Peyer's patch (tissue), 4 donors: ENCODE measurements around the gene MIEN1. TPM values are rescaled to one million over a fixed set of nuclear protein-coding genes. Genes with fewer than 3 reads are reported as not detected.
"Not testable (repeated sequence)": the region's sequence is repeated elsewhere in the genome, so short reads cannot be mapped to it uniquely, and the experiment has no call there.

Source experiments
- DNase-seq, 3 donors: peaks; one replicate each; pipeline ENCODE4 v3.0.0-alpha.2; 2017 to 2019
- H3K27ac ChIP-seq, 4 donors: fragments of 200-600 bp; sonication (generic); one replicate each; pipeline ENCODE4 v1.5.1; 2016 to 2019
- H3K27me3 ChIP-seq, 2 donors: fragments of 200-600 bp; sonication (generic); one replicate each; pipeline ENCODE4 v1.5.1; 2019
- H3K36me3 ChIP-seq, 3 donors: fragments of 200-600 bp; sonication (generic); one replicate each; pipeline ENCODE4 v1.5.1; 2016 to 2019
- H3K4me1 ChIP-seq, 4 donors: fragments of 200-600 bp; sonication (generic); one replicate each; pipeline ENCODE4 v1.5.1; 2016 to 2019
- H3K4me3 ChIP-seq, 4 donors: fragments of 200-600 bp; sonication (generic); 1 replicate in 3 of 4; 2 replicates in 1 of 4; pipeline ENCODE4 v1.5.1; 2016 to 2019; ENCODE audit warnings: mild to moderate bottlenecking in 1 of 4
- H3K9me3 ChIP-seq, 4 donors: fragments of 200-600 bp; sonication (generic); one replicate each; pipeline ENCODE4 v1.5.1; 2016 to 2019; ENCODE audit warnings: mild to moderate bottlenecking in 1 of 4
- POLR2A ChIP-seq, 2 donors: fragments of 450-650 bp; IDR thresholded peaks; one replicate each; pipeline ENCODE4 v1.5.1; 2017; ENCODE audit warnings: antibody characterized with exemption in 2 of 2, mild to moderate bottlenecking in 2 of 2, moderate library complexity in 2 of 2
- total RNA-seq, 4 donors: library from RNA; depleted of rRNA; stranded (reverse); fragments of >200 nt; gene quantifications; one replicate each; pipeline ENCODE4 v1.1.0, GENCODE V29; 2016
- TF ChIP-seq, protein P1 (sequence below), 6 experiments: fragments of 450-650 bp in 4 of 6; fragments of 200-600 bp in 2 of 6; sonication (generic) in 1 of 6; IDR thresholded peaks; one replicate each; pipeline ENCODE4 v1.5.1; 2017 to 2019; ENCODE audit warnings: antibody characterized with exemption in 6 of 6, mild to moderate bottlenecking in 3 of 6, moderate library complexity in 1 of 6

The MIEN1 gene
- total RNA-seq, 4 donors from 2014 or later: 44.6 to 74.9 (median 57.9) TPM

DNA sequence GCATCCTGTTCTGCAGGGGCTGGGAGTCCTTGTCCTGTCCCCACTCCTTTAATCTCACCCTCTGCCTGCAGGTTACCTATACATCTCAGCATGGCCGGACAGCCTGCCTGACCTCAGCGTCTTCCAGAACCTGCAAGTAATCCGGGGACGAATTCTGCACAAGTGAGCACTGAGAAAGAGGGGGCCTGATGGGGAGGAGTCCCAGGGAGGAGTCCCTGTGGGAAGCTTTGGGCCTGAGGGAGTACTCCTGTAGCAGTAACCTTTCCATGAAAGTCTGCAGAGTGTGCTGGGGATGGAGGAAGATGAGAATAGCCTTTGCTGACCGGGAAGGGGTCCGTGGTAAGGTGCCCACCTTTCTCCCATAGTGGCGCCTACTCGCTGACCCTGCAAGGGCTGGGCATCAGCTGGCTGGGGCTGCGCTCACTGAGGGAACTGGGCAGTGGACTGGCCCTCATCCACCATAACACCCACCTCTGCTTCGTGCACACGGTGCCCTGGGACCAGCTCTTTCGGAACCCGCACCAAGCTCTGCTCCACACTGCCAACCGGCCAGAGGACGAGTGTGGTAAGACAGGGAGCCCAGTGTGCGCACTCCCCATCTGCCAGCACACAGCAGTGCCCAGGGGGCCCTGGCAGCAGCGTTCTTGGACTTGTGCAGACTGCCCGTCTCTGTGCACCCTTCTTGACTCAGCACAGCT is 14.8 kb downstream of the MIEN1 start:
- TF ChIP-seq POLR2A (IDR thresholded peaks at IDR 0.05): no peak
- TF ChIP-seq, protein P1, sequence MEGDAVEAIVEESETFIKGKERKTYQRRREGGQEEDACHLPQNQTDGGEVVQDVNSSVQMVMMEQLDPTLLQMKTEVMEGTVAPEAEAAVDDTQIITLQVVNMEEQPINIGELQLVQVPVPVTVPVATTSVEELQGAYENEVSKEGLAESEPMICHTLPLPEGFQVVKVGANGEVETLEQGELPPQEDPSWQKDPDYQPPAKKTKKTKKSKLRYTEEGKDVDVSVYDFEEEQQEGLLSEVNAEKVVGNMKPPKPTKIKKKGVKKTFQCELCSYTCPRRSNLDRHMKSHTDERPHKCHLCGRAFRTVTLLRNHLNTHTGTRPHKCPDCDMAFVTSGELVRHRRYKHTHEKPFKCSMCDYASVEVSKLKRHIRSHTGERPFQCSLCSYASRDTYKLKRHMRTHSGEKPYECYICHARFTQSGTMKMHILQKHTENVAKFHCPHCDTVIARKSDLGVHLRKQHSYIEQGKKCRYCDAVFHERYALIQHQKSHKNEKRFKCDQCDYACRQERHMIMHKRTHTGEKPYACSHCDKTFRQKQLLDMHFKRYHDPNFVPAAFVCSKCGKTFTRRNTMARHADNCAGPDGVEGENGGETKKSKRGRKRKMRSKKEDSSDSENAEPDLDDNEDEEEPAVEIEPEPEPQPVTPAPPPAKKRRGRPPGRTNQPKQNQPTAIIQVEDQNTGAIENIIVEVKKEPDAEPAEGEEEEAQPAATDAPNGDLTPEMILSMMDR (IDR thresholded peaks at IDR 0.05): no peak
- Histone ChIP-seq H3K4me1 (peaks cover 0 to 12% (median 0%) of the 10 kb centered on the region in 4 donors), H3K9me3 (no peaks in the 10 kb centered on the region), H3K36me3 (peaks cover 0 to 97% (median 0%) of the 10 kb centered on the region in 3 donors), H3K27me3 (no peaks in the 10 kb centered on the region), H3K27ac (peak overlapping the region in 1 of 4 donors; percentile 72), H3K4me3 (no peak overlapping the region)
- DNase-seq: no peak

DNA sequence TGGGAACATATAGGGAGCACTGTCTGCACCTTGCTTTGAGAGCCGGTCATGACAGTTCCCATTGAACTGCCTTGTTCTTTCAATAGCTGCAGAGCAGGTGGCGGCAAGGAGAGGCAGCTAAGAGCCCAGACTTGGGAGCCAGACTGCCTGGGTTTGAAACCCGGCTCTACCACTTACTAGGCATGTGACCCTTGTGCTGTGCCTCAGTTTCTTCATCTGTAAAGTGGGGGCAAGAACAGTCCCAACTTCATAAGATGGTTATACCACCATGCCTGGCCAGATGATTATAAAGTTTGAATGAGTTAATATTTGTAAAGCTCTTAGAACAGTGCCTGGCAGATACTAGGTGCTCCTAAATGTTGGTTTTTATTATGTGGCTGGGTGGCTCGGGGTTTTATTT is 16.1 kb downstream of the MIEN1 start:
- no peak for DNase-seq
- Histone ChIP-seq H3K27ac (no peak overlapping the region), H3K36me3 (peaks cover 0 to 98% (median 0%) of the 10 kb centered on the region in 3 donors), H3K27me3 (no peaks in the 10 kb centered on the region), H3K9me3 (no peaks in the 10 kb centered on the region), H3K4me3 (no peak overlapping the region), H3K4me1 (peaks cover 0 to 12% (median 0%) of the 10 kb centered on the region in 4 donors)
- TF ChIP-seq POLR2A (IDR thresholded peaks at IDR 0.05): no peak
- TF ChIP-seq, protein P1 (IDR thresholded peaks at IDR 0.05): no peak

GRCh38 chr17:39711851-39712250 is 18.5 kb downstream of the MIEN1 start:
- Histone ChIP-seq H3K4me1 (peaks cover 0 to 26% (median under 1%) of the 10 kb centered on the region in 4 donors), H3K36me3 (peaks cover 0 to 96% (median 0%) of the 10 kb centered on the region in 3 donors)
- TF ChIP-seq, protein P1 (IDR thresholded peaks at IDR 0.05): no peak
- no peak for TF ChIP-seq POLR2A (IDR thresholded peaks at IDR 0.05)

DNA sequence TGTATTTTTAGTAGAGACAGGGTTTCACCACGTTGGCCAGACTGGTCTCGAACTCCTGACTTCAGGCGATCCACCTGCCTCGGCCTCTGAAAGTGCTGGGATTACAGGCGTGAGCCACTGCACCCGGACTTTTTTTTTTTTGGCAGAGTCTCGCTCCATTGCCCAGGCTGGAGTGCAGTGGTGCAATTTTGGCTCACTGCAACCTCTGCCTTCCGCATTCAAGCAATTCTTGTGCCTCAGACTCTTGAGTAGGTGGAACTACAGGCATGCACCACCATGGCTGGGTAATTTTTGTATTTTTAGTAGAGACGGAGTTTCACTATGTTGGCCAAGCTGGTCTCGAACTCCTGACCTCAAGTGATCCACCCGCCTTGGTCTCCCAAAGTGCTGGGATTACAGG is 19.3 kb downstream of the MIEN1 start:
- not testable (repeated sequence) for H3K27me3 ChIP-seq, H3K27ac ChIP-seq, DNase-seq, H3K4me3 ChIP-seq, H3K9me3 ChIP-seq
- Histone ChIP-seq H3K4me1 (peaks cover 0 to 26% (median 1%) of the 10 kb centered on the region in 4 donors), H3K36me3 (peaks cover 0 to 88% (median 0%) of the 10 kb centered on the region in 3 donors)

More at GRCh38 chr17:39711851-39712250, 18.5 kb downstream of the MIEN1 start:
- Histone ChIP-seq H3K4me3 (no peak overlapping the region), H3K9me3 (no peaks in the 10 kb centered on the region), H3K27ac (no peak overlapping the region), H3K27me3 (no peaks in the 10 kb centered on the region)
- DNase-seq: no peak

GRCh38 chr17:39709998-39710964 is 20.1 kb downstream of the MIEN1 start:
- no peak overlapping the region for H3K4me3 ChIP-seq
- DNase-seq: no peak
- H3K9me3 ChIP-seq: no peaks in the 10 kb centered on the region
- H3K27me3 ChIP-seq: no peaks in the 10 kb centered on the region
- H3K4me1 ChIP-seq: peaks cover 0 to 32% (median 2%) of the 10 kb centered on the region in 4 donors
- TF ChIP-seq, protein P1 (IDR thresholded peaks at IDR 0.05): no peak
- TF ChIP-seq POLR2A (IDR thresholded peaks at IDR 0.05): no peak
- H3K36me3 ChIP-seq: peaks cover 0 to 80% (median 0%) of the 10 kb centered on the region in 3 donors
- no peak overlapping the region for H3K27ac ChIP-seq
